GM19043 (cell line): ENCODE measurements around the gene GAS2.

Source experiments
- ATAC-seq: cut with Tn5 transposase; IDR thresholded peaks from one replicate; pipeline ENCODE4 v1.9.1; 2021; ENCODE audit warnings: low read depth; ENCODE audit not compliant: unreplicated experiment

Gene GAS2

GRCh38 chr11:22670830-22671229 lies 4.4 kb downstream of the GAS2 start:
- ATAC-seq: peak; percentile 28

- ATAC-seq: no peak
Observed at GRCh38 chr11:22671751-22672150, 5.3 kb downstream of the GAS2 start.

- ATAC-seq: no peak
Observed at GRCh38 chr11:22674470-22675439, 8.3 kb downstream of the GAS2 start.

- no peak for ATAC-seq
Observed at GRCh38 chr11:22677153-22677903, 10.9 kb downstream of the GAS2 start.

GRCh38 chr11:22680628-22681027 lies 14.2 kb downstream of the GAS2 start:
- ATAC-seq: peak; percentile 30

GRCh38 chr11:22681281-22681812 lies 14.9 kb downstream of the GAS2 start:
- peak; percentile 70 for ATAC-seq

- no peak for ATAC-seq
Observed at GRCh38 chr11:22684082-22684481, 17.7 kb downstream of the GAS2 start.

GRCh38 chr11:22685111-22685510 lies 18.7 kb downstream of the GAS2 start:
- ATAC-seq: no peak

- ATAC-seq: no peak
Observed at GRCh38 chr11:22688914-22689313, 22.5 kb downstream of the GAS2 start.

GRCh38 chr11:22690257-22690656 lies 23.8 kb downstream of the GAS2 start:
- ATAC-seq: no peak

- ATAC-seq: no peak
Observed at GRCh38 chr11:22690871-22691270, 24.5 kb downstream of the GAS2 start.

- no peak for ATAC-seq
Observed at GRCh38 chr11:22699388-22699787, 33.0 kb downstream of the GAS2 start.

- ATAC-seq: no peak
Observed at GRCh38 chr11:22702031-22702430, 35.6 kb downstream of the GAS2 start.

GRCh38 chr11:22703040-22703439 lies 36.6 kb downstream of the GAS2 start:
- no peak for ATAC-seq

GRCh38 chr11:22703591-22703990 lies 37.2 kb downstream of the GAS2 start:
- no peak for ATAC-seq

GRCh38 chr11:22707119-22707899 lies 40.9 kb downstream of the GAS2 start:
- no peak for ATAC-seq

- no peak for ATAC-seq
Observed at GRCh38 chr11:22711071-22711770, 44.8 kb downstream of the GAS2 start.

GRCh38 chr11:22711880-22712279 lies 45.5 kb downstream of the GAS2 start:
- ATAC-seq: no peak

- no peak for ATAC-seq
Observed at GRCh38 chr11:22713336-22713735, 46.9 kb downstream of the GAS2 start.

- no peak for ATAC-seq
Observed at GRCh38 chr11:22715971-22716370, 49.6 kb downstream of the GAS2 start.
